Body of pancreas (tissue), 4 donors: ENCODE data around the gene PDXP.

Experiments
- CTCF ChIP-seq, 7 experiments: fragments of 450-650 bp in 4 of 7; fragments of 200-600 bp in 3 of 7; sonication (generic) in 3 of 7; IDR thresholded peaks; one replicate each; pipeline ENCODE4 v1.5.1; 2016 to 2019; ENCODE audit warnings: antibody characterized with exemption in 7 of 7
- POLR2A ChIP-seq, 3 donors: fragments of 450-650 bp; IDR thresholded peaks; one replicate each; pipeline ENCODE4 v1.6.1; 2016; ENCODE audit warnings: antibody characterized with exemption in 3 of 3, mild to moderate bottlenecking in 2 of 3

- TF ChIP-seq CTCF (IDR thresholded peaks at IDR 0.05) (no peak), POLR2A (IDR thresholded peaks at IDR 0.05) (no peak)
These were observed 28.6 kb upstream of the PDXP start for GRCh38 chr22:37629928-37630327.
